K562 (cell line): ENCODE measurements around the gene EXOC3. TPM values are rescaled to one million over a fixed set of nuclear protein-coding genes. Genes with fewer than 3 reads are reported as not detected.

Experiments used
- CCNT2 ChIP-seq: IDR thresholded peaks from 2 replicates; pipeline ENCODE4 v1.6.1; 2011; ENCODE audit warnings: borderline replicate concordance, low read depth, mild to moderate bottlenecking, moderate library complexity, mixed read lengths, low read length; ENCODE audit not compliant: insufficient read length; ENCODE audit errors: extremely low read depth
- ESRRB ChIP-seq: fragments of 250-450 bp; sonication (Bioruptor Pico); IDR thresholded peaks from 2 replicates; pipeline ENCODE4 v1.5.0; 2020; ENCODE audit warnings: mild to moderate bottlenecking, moderate library complexity, borderline replicate concordance
- FOXA1 ChIP-seq: fragments of 450-650 bp; IDR thresholded peaks from 2 replicates; pipeline ENCODE4 v1.6.1; 2016; ENCODE audit warnings: mild to moderate bottlenecking, borderline replicate concordance
- FOXM1 ChIP-seq, 2 experiments: fragments of 450-650 bp in 1 of 2; sonication (generic) in 1 of 2; formaldehyde crosslinking in 1 of 2; IDR thresholded peaks; 2 replicates each; pipeline versions ENCODE4 v1.6.1 to v1.9.0; 2017 to 2022; ENCODE audit warnings: low read depth in 2 of 2, mild to moderate bottlenecking in 2 of 2, missing genetic modification reagents in 1 of 2, moderate library complexity in 1 of 2
- HNRNPL ChIP-seq: fragments of 200-400 bp; formaldehyde crosslinking; IDR thresholded peaks from 2 replicates; pipeline ENCODE4 v1.6.1; 2017; ENCODE audit warnings: low read depth, mild to moderate bottlenecking, low read length
- ILK ChIP-seq: fragments of 450-650 bp; IDR thresholded peaks from 2 replicates; pipeline ENCODE4 v1.6.1; 2016; ENCODE audit warnings: missing genetic modification characterization, low read depth, mild to moderate bottlenecking, missing compliant biosample characterization, moderate library complexity, borderline replicate concordance
- MYNN ChIP-seq, 2 experiments: sonication (generic); formaldehyde crosslinking in 1 of 2; IDR thresholded peaks; 2 replicates each; pipeline versions ENCODE4 v1.5.0 to v1.6.1; 2016 to 2020; ENCODE audit warnings: antibody characterized with exemption in 1 of 2, missing genetic modification reagents in 1 of 2
- NCOR1 ChIP-seq: fragments of 450-650 bp; IDR thresholded peaks from 2 replicates; pipeline ENCODE4 v1.6.1; 2016; ENCODE audit warnings: mild to moderate bottlenecking, moderate library complexity
- ZEB2 ChIP-seq: fragments of 450-650 bp; IDR thresholded peaks from 2 replicates; pipeline ENCODE4 v1.6.1; 2016
- polyA plus RNA-seq, 8 experiments: library from polyadenylated mRNA; depleted of rRNA in 4 of 8; stranded (reverse) in 5 of 8; unstranded in 3 of 8; fragments of >200 nt; fragmentation: Nextera tagmentation in 2 of 8; fragmentation: Illumina TruSeq in 1 of 8; extraction: Ambion mirVana in 2 of 8; extraction: Trizol in 1 of 8; gene quantifications; 2 replicates each; pipeline versions ENCODE4 v1.2.1 to v1.2.3, GENCODE V29; 2011 to 2014; ENCODE audit warnings: inconsistent platforms in 1 of 8, missing spikeins in 1 of 8
- total RNA-seq, 7 experiments: library from RNA; depleted of rRNA in 6 of 7; stranded (reverse); fragments of >200 nt in 6 of 7; fragmentation: Illumina TruSeq in 2 of 7; extraction: Trizol in 2 of 7; gene quantifications; 2 replicates each; pipeline versions ENCODE4 v1.2.1 to v1.2.3, GENCODE V29; 2011 to 2021; ENCODE audit warnings: low replicate concordance in 1 of 7
- TF ChIP-seq, protein P1 (sequence below): fragments of 450-650 bp; formaldehyde crosslinking; IDR thresholded peaks from 2 replicates; pipeline ENCODE4 v1.4.0; 2020; ENCODE audit warnings: mild to moderate bottlenecking, moderate library complexity
- TF ChIP-seq, protein P2 (sequence below): fragments of 250-450 bp; sonication (Bioruptor Pico); IDR thresholded peaks from 2 replicates; pipeline ENCODE4 v1.5.0; 2022; ENCODE audit warnings: mild to moderate bottlenecking
- TF ChIP-seq, protein P3 (sequence below): sonication (generic); formaldehyde crosslinking; IDR thresholded peaks from 2 replicates; pipeline ENCODE4 v1.8.0; 2022; ENCODE audit warnings: missing genetic modification reagents, mild to moderate bottlenecking, borderline replicate concordance

EXOC3 gene
- total and polyA plus RNA-seq, 9 of the 15 experiments (the other 6 are each of a cell fraction or from before 2014, with no cell fraction given): 1.4 to 41.9 (median 22.4) TPM

DNA sequence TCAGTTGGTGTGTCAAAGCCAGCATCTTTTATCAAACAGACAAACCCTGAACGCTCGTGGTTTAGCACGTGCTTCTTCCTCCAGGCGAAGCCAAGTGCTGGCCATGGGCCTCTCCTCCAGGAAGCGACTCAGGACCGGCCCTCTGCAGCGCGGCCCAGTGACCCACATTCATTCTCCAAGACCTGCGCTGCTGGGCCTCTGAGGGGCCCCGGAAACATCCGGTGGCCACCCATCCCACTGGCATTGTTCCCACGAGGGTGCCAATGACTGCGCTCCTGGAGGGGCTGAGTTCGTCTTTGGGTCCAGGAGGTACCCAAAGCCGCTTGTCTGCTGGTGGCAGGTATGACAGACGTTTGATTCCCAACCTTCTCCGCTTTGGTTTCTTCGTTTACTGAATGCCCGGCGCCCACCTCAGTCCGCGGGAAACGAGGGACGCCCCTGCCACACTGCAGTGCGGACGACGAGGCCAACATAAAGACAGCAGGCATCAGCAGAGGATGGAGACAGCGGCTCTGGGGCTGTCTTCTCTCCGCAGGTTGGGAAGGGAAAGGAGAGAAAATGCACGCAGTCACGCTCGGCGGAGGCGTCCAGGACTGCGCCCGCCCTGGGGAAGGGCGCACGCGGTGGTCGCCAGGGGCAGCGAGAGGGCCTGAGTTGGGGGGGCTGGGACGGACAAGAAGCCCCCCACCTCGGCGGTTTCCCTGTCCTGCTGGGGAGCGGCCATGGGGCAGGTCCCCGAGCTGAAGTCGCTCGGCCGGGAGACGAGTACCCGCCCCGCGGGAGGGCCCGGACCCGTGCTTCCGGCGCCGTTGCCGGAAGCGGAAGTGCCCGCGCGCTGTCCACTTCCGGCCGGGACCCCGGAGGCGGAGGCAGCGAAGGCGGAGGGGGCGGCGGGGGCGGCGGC is at the start of gene EXOC3 (continued):
- TF ChIP-seq CCNT2 (peak; percentile 61), ZEB2 (no peak), FOXM1 (IDR thresholded peaks at IDR 0.05; ENCODE audit: low read depth) (no peak), FOXM1 (CRISPR knock-in tag; IDR thresholded peaks at IDR 0.05; ENCODE audit: low read depth) (no peak), ESRRB (CRISPR knock-in tag) (no peak), FOXA1 (no peak), NCOR1 (no peak), ILK (tag) (no peak), MYNN (IDR thresholded peaks at IDR 0.05) (no peak), MYNN (CRISPR knock-in tag; IDR thresholded peaks at IDR 0.05) (no peak), HNRNPL (no peak)
- TF ChIP-seq, protein P1, sequence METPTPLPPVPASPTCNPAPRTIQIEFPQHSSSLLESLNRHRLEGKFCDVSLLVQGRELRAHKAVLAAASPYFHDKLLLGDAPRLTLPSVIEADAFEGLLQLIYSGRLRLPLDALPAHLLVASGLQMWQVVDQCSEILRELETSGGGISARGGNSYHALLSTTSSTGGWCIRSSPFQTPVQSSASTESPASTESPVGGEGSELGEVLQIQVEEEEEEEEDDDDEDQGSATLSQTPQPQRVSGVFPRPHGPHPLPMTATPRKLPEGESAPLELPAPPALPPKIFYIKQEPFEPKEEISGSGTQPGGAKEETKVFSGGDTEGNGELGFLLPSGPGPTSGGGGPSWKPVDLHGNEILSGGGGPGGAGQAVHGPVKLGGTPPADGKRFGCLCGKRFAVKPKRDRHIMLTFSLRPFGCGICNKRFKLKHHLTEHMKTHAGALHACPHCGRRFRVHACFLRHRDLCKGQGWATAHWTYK (CRISPR knock-in tag): peak; percentile 51
- TF ChIP-seq, protein P2, sequence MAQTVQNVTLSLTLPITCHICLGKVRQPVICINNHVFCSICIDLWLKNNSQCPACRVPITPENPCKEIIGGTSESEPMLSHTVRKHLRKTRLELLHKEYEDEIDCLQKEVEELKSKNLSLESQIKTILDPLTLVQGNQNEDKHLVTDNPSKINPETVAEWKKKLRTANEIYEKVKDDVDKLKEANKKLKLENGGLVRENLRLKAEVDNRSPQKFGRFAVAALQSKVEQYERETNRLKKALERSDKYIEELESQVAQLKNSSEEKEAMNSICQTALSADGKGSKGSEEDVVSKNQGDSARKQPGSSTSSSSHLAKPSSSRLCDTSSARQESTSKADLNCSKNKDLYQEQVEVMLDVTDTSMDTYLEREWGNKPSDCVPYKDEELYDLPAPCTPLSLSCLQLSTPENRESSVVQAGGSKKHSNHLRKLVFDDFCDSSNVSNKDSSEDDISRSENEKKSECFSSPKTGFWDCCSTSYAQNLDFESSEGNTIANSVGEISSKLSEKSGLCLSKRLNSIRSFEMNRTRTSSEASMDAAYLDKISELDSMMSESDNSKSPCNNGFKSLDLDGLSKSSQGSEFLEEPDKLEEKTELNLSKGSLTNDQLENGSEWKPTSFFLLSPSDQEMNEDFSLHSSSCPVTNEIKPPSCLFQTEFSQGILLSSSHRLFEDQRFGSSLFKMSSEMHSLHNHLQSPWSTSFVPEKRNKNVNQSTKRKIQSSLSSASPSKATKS (CRISPR knock-in tag): no peak
- TF ChIP-seq, protein P3, sequence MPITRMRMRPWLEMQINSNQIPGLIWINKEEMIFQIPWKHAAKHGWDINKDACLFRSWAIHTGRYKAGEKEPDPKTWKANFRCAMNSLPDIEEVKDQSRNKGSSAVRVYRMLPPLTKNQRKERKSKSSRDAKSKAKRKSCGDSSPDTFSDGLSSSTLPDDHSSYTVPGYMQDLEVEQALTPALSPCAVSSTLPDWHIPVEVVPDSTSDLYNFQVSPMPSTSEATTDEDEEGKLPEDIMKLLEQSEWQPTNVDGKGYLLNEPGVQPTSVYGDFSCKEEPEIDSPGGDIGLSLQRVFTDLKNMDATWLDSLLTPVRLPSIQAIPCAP (CRISPR knock-in tag): no peak
